GM10266 (cell line): ENCODE results near the gene SYNRG.

Experiments used
- DNase-seq: peaks from one replicate; pipeline ENCODE4 v3.0.0; 2012; ENCODE audit errors: extremely low spot score
- CTCF ChIP-seq: IDR thresholded peaks from 2 replicates; pipeline ENCODE4 v1.5.1; 2012; ENCODE audit warnings: mild to moderate bottlenecking, low read depth; ENCODE audit not compliant: control insufficient read depth, insufficient read depth; ENCODE audit errors: missing control alignments

Gene SYNRG

GRCh38 chr17:37592291-37592690 is 16.9 kb downstream of the SYNRG start:
- TF ChIP-seq CTCF = no peak
- no peak for DNase-seq

GRCh38 chr17:37585066-37585465 is 24.2 kb downstream of the SYNRG start:
- TF ChIP-seq CTCF = no peak
- no peak for DNase-seq

- TF ChIP-seq CTCF = no peak
- DNase-seq = no peak
Observed at GRCh38 chr17:37576281-37576680, 32.9 kb downstream of the SYNRG start.

GRCh38 chr17:37574427-37574826 is 34.8 kb downstream of the SYNRG start:
- no peak for DNase-seq
- TF ChIP-seq CTCF = no peak

GRCh38 chr17:37571674-37572073 is 37.5 kb downstream of the SYNRG start:
- TF ChIP-seq CTCF = no peak
- DNase-seq = no peak

- peak; percentile 42 for DNase-seq
Observed at GRCh38 chr17:37570527-37571093, 38.6 kb downstream of the SYNRG start.

More at GRCh38 chr17:37570527-37571093, 38.6 kb downstream of the SYNRG start:
- TF ChIP-seq CTCF = peak; percentile 41
